GM21390 (cell line): ENCODE data around the gene PXDN.

Source experiments
- ATAC-seq: cut with Tn5 transposase; IDR thresholded peaks from one replicate; pipeline ENCODE4 v1.9.1; 2021; ENCODE audit not compliant: unreplicated experiment

PXDN gene

GRCh38 chr2:1651121-1652033, 92.9 kb downstream of the PXDN start:
- no peak for ATAC-seq

- ATAC-seq: no peak
Observed at GRCh38 chr2:1650085-1650872, 94.0 kb downstream of the PXDN start.

GRCh38 chr2:1649103-1650084, 94.9 kb downstream of the PXDN start:
- no peak for ATAC-seq

- ATAC-seq: no peak
Observed at GRCh38 chr2:1648241-1649102, 95.8 kb downstream of the PXDN start.

GRCh38 chr2:1647417-1648240, 96.7 kb downstream of the PXDN start:
- ATAC-seq: no peak

- ATAC-seq: no peak
Observed at GRCh38 chr2:1645761-1646476, 98.4 kb downstream of the PXDN start.

GRCh38 chr2:1644427-1644826, 99.9 kb downstream of the PXDN start:
- no peak for ATAC-seq

GRCh38 chr2:1642993-1643619, 101.2 kb downstream of the PXDN start:
- ATAC-seq: no peak

- no peak for ATAC-seq
Observed at GRCh38 chr2:1642066-1642861, 102.1 kb downstream of the PXDN start.

GRCh38 chr2:1641523-1641922, 102.8 kb downstream of the PXDN start:
- ATAC-seq: no peak

GRCh38 chr2:1640301-1641135, 103.8 kb downstream of the PXDN start:
- no peak for ATAC-seq

GRCh38 chr2:1639086-1639858, 105.0 kb downstream of the PXDN start:
- ATAC-seq: no peak

- no peak for ATAC-seq
Observed at GRCh38 chr2:1638281-1638860, 105.9 kb downstream of the PXDN start.

GRCh38 chr2:1636791-1637415, 107.4 kb downstream of the PXDN start:
- ATAC-seq: no peak

GRCh38 chr2:1635823-1636222, 108.5 kb downstream of the PXDN start:
- no peak for ATAC-seq
